ENCODE data around the gene C5orf58.

- no peak for TF ChIP-seq RELA (IDR thresholded peaks at IDR 0.05; ENCODE audit: borderline replicate concordance, partially characterized antibody)
- TF ChIP-seq E4F1 (IDR thresholded peaks at IDR 0.05; ENCODE audit: borderline replicate concordance, partially characterized antibody) = no peak
- TF ChIP-seq FOXM1 (IDR thresholded peaks at IDR 0.05; ENCODE audit: low read depth, low read length) = no peak
- TF ChIP-seq NRF1 (conservative IDR thresholded peaks at IDR 0.05; ENCODE audit: low read depth, low read length) = no peak
These were observed 45.9 kb upstream of the C5orf58 start for GRCh38 chr5:170186856-170187255.

Data from GM12878 (cell line).